Occipital lobe (tissue), 2 donors: ENCODE measurements around the gene FBXO44. TPM values are rescaled to one million over a fixed set of nuclear protein-coding genes. Genes with fewer than 3 reads are reported as not detected.

Source experiments
- DNase-seq: peaks from one replicate; lab custom pipeline; 2025; lab: John Stamatoyannopoulos, UW
- total RNA-seq: library from RNA; depleted of rRNA; stranded (reverse); fragments of >200 nt; gene quantifications from one replicate; pipeline ENCODE4 v1.2.3, GENCODE V29; 2014

FBXO44 gene
- total RNA-seq, 1 donor from 2014 or later: 30.3 TPM

DNA sequence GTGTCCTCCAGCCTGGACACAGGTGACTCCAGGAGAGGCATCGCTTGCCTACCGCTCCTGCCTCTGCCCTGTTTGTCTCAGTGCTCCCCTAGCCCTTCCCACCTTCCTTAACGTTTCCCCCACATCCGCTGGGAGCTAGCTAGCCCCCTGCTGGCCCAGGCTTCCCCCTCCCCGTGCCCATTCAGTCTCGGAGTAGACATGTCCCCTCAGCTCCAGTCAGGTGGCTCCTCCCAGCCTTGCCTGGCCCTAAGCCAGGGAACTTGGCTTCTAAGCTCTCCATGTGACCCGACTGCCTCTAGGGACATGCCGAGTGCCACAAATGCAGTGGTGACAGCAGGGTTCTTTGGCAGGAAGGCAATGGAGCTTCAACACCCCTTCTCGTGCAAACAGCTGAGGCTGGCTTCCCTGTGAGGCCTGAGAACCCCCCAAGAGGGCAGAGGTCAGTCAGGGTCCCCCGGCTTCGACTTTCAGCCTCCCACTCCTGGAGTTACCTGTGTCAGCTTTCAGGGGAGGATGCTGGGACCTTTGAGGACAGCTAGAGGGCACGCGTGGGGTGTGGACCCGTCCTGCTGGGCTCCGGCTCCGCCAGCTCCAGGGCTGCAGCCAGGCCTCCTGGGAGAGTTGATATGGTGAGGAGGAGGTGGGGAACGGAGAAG is 53.1 kb downstream of the FBXO44 start:
- DNase-seq: no peak

DNA sequence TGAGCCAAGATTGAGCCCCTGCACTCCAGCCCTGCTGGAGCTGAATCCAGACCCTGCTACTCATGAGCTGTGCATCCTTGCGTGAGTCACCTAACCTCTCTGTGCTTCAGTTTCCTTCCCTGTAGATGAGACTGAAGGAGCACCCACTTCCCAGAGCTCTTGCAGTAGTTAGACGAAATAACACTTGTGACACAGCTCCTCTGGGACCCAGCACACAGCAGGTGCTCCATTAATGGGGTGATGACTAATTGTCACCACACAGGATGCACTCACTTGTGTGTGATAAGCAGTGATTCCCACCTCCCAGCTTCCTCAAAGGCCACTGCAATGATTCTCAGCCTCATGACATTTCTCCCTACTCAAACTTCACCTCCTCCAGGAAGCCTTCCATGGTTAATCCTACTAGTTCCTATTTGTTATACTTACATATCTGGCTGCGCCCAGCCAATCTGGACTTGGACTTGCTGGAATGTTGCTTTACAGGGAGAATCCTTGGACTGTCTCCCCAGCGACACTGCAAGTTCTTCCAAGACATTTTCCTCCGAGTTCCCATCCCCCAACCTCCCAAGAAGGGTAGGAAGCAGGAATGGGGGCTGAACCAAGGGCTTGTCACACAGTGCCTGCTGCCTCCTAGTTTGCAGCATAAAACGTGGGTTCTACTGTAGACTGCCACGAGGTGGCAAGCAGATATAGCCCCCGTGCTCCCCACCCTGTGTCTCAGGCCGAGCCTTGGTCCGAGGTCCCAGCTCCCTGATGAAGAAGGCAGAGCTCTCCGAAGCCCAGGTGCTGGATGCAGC is 54.1 kb downstream of the FBXO44 start:
- DNase-seq: no peak

GRCh38 chr1:11711490-11711889 is 56.8 kb downstream of the FBXO44 start:
- no peak for DNase-seq

GRCh38 chr1:11712285-11712684 is 57.6 kb downstream of the FBXO44 start:
- DNase-seq: no peak

Other genes starting within 250 kb of the FBXO44 start
- gene DISP3, start 175.7 kb upstream of the FBXO44 start, total RNA-seq: 26.7 TPM
- 2.7 TPM for gene FBXO2, start 448 bp upstream of the FBXO44 start, total RNA-seq
- gene FBXO6, start 9.3 kb downstream of the FBXO44 start, total RNA-seq: 7.6 TPM
- 43.4 TPM for gene MAD2L2, start 26.3 kb downstream of the FBXO44 start, total RNA-seq
- 107 TPM for gene DRAXIN, start 36.8 kb downstream of the FBXO44 start, total RNA-seq
- gene AGTRAP, start 81.3 kb downstream of the FBXO44 start, total RNA-seq: 4.2 TPM
- not detected for gene C1orf167, start 107.3 kb downstream of the FBXO44 start, total RNA-seq
- 27.6 TPM for gene MTHFR, start 151.1 kb downstream of the FBXO44 start, total RNA-seq
- 15.6 TPM for gene CLCN6, start 151.3 kb downstream of the FBXO44 start, total RNA-seq
- 0.47 TPM for gene NPPA, start 192.9 kb downstream of the FBXO44 start, total RNA-seq
- gene NPPB, start 204.1 kb downstream of the FBXO44 start, total RNA-seq: 0.47 TPM